Tongue (tissue), 2 donors: Measurements from ENCODE around the gene B9D1. TPM values are rescaled to one million over a fixed set of nuclear protein-coding genes. Genes with fewer than 3 reads are reported as not detected.
A peak's percentile ranks its signal among the peaks of the same experiment; 100 is the strongest.
"Not testable (repeated sequence)": the region's sequence is repeated elsewhere in the genome, so short reads cannot be mapped to it uniquely, and the experiment has no call there.

Experiments used
- DNase-seq: peaks from one replicate; pipeline ENCODE4 v3.0.0-alpha.2; 2015
- total RNA-seq: library from RNA; depleted of rRNA; stranded (reverse); fragments of >200 nt; gene quantifications from one replicate; pipeline ENCODE4 v1.2.3, GENCODE V29; 2014

The B9D1 gene
- total RNA-seq, 1 donor from 2014 or later: 5.1 TPM

DNA sequence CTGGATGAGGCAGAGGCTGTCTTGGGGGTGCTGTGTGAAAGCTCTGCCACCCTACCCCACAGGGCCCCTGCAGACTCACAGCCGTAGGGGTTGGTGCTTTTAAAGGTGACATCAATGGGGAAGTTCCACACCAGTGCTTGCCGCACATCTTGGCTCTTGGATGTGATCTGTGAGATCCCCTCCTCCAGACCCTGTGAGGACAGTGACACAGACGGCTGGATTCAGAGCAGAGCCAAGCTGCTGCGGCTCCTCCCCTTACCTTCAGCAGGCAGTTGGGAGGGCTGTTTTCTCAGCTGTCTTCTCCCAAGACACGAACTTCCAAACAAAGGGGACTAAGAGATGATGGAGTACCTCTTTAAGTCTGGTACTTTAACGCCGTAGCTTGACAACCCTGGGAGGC, 4.8 kb downstream of the B9D1 start:
- DNase-seq: no peak

DNA sequence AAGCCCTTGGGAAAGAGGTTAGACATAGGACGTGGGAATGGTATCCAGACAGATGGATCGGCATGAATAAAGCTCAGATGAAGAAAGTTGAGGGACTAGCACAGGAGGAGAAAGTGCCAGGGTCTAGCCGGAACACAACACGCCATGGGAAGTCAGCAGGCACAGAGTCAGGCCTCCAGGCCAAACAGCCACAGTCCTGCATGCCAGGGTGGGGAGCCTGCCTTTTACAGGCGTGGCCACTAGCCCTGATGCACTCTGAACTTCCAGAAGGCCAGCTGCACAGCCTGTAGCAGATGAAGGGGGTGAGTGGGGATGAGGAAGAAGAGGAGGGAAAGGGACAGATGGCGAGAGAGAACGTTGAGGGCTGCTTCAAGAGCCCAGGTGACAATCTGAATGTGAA, 5.2 kb downstream of the B9D1 start:
- DNase-seq: no peak

DNA sequence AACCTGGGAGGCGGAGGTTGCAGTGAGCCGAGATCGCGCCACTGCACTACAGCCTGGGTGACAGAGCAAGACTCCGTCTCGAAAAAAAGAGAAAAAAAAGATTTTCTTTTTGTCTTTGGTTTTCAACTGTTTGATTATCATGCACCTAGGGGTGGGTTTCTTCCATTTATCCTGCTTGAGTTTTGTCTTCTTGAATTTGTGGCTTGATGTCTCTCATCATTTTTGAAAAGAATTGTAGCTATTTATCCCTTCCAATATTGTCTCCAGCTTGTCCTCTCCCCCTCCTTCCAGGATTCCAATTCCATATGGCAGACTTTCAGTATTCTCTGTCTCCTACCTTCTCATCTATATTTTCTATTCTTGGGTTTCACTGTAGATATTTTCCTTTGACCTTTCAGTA, 7.8 kb downstream of the B9D1 start:
- DNase-seq: no peak

DNA sequence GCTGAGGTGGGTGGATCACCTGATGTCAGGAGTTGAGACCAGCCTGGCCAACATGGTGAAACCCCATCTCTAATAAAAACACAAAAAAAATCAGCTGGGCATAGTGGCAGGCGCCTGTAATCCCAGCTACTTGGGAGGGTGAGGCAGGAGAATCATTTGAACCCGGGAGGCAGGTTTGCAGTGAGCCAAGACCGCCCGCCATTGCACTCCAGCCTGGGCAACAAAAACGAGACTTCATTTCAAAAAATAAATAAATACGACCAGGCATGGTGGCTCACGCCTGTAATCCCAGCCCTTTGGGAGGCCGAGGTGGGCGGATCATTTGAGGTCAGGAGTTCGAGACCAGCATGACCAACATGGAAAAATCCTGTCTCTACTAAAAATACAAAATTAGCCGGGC, 9.1 kb downstream of the B9D1 start:
- not testable (repeated sequence) for DNase-seq

DNA sequence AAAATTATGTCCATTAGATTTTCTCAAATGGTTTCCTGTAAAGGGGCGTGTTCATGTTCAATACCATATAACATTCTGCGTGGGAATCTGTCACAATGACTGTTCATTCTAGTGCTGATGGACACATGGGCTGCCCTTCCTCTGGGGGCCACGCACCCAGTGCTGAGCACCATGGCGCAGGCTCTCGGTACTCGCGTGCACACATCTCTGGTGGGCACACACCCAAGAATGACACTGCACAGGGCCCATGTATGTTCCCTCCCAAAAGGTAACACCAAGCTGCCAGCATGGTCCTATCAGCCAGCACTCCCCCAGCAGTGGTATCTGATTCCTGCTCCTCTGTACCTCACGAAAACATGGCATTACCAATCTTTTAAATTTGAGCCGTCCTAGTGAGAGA, 13.7 kb downstream of the B9D1 start:
- no peak for DNase-seq

DNA sequence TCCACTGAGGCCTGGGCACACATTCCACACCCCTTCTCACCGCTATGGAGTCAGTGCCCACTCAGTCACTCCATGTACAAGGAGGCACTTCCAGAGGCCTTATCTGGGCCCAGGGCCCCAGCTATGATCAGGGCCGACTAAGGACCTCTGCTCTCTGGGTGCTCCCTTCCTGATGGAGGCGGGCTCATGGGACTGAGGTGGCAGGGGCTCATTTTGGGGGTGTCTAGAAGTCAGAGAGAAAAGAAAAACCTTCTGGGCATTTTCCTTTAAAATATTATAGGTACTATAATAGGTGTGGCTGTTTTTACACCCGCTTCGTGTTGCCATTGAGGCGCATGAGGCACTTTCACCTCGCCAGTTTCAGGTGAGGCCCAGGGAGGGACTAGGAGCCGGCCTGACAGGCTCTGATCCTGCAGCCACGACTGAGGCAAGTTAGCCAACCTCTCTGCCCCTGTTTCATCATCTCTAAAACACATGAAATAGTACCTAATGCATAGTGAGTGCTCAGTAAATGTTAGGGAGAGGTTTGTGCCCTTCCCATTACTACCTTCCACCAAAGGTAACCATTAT, 14.4 kb downstream of the B9D1 start:
- DNase-seq: no peak

DNA sequence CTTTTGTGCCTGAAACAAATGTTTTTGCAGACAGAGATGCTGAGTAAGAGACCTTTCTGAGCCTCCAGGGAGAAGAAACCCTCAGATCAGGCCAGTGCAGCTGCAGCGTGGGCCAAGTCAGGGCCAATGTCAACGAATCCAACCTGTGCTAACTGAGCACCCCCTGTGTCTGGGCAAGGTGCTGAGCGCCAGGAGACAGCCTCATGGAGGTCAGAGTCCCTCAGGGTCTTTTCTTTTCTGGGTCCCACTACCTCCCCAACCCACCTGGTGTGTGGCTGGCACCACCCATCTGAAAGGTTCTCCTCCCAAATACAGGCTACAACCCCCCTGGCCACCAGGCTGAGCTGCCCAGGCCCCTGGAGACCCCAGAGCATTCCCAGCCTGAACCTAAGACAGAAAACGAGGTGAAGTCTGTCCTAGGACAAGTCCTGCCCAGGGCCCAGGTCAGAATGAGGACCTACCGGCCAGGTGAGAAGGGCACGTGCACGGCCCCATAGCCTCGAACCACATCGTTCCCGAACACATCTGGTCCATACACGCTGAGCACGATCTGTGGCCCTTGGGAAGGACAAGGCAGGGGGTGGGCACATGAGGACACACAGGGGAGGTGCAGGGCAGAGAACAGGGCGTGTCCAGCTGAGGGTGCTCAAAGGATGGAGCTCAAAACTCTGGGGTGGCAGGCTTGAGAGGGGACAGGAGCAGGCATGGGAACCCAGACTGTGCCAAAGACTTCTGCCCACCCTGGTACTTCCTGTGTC, 15.0 kb downstream of the B9D1 start:
- DNase-seq: no peak

DNA sequence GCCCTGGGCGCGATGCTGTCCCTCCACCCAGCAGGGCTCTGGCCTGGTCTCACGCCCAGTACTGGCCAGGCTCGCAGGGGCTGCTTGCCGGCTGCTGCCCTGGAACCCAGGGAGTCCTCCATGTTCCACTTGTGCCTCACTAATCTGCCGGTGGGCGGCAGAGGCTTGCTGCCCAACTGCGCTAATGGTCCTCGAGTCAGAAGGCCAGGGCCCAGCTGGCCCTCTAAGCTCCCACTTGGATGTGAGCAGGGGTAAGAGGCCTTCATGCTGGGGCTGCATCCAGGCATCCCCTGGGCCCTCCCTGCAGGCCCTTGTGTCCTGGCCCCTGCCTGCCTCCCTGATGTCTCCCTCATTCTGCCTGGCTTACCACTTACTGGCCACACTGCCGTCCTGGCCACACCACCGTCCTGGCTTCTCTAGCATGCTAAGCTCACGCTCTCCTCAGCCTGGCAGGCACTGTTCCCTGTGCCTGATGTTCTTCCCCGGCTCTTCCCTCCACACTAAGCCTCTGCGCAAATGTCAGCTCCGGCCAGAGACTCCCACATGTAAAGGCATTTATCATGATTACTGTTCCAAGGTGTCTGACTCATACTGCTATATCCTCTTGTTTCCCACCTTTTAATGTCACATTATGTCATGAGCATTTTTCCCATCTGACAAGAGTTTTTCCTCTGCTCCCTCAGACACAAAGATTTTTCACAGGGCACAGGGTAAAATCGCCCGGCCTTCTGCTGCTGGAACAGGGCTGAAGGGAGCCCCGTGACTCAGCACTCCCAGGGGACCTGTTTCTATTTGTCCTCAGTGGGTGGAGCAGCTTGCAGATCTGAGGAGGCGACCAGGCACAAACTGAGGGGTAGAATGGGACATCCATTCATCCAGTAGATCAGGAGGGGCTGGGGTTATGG, 15.9 kb downstream of the B9D1 start:
- DNase-seq: no peak

DNA sequence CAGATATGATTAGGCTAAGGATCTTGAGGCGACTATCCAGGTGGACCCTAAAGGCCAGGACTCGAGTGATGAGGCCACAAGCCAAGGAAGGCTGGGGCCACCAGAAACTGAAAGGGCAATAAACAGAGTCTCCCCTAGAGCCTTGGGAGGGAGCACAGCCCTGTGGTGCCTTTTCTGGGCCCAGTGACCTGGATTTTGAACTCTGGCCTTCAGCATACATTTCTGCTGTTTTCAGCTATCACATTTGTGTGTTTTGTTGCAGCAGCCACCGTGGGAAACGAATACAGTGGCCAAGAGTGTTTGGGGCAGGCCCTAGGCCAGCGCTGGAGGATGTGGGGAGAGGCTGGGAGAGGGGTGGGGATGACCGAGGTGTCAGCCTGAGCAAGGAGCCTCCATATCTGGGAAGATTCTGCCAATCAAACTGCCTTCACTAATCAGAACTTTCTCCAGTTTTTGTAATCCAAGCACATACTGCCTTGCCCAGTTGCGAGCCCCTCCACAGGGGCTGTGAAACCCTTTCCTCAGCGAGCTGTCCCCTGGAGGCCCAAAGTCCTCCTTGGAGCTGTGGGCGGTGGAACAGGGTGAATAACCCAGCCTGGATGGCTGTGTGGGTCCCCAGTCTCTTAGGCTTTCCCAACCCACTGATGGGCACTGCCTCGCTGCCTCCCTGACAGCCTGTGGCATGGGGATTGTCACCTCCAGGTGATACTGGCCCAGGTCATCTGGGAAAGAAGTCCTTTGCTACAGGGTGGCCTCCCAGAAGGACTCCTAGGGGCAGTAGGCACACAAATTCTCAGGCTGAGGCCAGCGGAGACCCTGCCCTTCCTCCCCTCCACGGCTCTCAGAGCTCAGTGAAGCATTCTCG, 16.8 kb downstream of the B9D1 start:
- DNase-seq: no peak

DNA sequence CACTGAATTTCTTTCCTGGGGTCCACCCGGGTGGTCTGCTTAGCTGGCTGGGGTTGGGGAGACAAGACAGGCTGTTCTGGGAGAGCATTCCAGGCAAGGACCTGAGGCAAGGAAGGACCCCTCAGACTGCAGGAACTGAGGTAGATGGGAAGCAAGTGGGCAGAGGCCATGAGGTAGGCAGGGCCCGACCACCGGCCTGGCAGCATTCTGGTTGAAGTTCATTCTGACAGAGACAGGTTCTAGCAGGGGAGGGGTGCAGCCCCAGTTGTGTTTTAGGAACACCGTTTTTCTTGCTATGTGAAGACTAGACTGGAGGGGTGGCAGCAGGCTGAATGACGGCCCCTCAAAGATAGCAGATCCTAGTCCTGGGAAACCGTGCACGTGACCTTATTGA, 17.5 kb downstream of the B9D1 start:
- no peak for DNase-seq

DNA sequence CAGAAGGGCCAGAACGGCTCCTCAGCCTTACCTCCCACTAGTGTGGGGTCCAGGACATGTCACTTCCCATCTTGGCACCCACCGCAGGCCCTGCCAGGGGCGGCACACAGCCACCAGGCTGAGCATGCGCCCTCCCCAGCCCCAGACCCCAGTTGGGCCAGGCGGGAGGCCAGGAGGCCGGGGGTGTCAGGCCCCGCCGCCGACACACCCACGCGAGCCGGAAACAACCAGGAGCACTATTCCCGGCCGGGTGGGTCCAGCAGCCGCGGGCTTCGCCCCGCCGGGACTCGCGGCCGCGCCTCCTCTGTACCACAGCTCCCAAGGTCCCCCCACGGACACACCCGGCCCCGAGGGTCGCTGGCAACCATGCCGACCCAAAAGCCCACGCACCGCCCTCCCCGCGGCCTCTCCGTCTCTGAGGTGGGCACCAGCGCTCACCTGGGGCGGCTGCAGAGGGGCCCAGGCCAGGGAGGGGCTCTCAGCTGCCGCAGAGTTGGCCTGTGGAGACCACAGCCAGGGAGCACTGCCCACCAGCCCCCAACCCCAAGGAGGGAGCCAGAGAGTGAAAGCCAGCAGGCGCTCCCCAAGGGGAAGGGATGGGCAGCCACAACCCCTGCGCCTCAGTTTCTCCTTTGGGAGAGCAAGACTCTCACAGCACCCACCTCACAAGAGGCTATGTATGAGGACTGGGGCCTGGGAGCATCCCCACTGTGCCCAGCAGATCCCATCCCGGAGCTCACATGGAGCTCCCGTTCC, 18.0 kb downstream of the B9D1 start:
- DNase-seq: no peak

DNA sequence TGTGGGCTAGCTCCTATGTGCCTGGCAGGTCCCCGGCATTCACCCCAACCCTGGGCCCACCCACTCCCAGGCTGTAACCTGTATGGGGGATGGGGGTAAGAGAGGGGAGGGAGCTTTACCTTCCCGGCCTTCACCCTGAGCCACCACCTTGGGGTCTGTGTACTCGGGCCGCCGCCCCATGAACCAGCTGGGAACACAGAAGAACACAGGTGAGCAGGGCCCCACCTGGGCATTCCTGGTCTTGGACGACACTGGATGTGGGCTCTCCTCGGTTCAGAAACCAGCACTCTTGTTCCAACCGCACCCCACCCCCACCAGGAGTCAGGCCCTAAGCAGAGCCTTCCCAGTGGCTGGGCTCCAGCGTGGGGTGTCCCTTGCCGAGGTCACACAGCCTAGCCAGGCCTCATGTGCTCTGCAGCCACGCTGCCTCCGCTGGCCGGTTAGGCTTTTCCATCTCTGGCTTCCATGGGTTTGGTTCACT, 18.8 kb downstream of the B9D1 start:
- DNase-seq: no peak

DNA sequence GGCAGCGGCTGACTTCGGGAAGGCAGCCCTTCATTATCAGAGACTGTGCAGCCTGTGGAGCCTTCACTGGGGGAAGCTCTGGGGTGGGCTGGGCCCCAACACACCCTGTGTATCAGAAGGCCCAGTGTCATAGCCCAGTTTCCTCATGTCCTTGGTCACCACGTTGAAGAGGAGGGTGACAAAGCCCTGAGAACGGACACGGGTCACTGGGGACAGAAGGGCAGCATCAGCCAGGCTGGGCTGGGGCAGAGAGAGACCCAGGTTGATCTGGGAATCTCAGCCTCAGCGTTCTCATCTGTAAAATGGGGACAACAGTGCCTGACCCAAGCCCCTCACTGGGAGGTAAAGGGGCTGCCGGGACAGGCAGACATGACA, 19.3 kb downstream of the B9D1 start:
- DNase-seq: no peak

DNA sequence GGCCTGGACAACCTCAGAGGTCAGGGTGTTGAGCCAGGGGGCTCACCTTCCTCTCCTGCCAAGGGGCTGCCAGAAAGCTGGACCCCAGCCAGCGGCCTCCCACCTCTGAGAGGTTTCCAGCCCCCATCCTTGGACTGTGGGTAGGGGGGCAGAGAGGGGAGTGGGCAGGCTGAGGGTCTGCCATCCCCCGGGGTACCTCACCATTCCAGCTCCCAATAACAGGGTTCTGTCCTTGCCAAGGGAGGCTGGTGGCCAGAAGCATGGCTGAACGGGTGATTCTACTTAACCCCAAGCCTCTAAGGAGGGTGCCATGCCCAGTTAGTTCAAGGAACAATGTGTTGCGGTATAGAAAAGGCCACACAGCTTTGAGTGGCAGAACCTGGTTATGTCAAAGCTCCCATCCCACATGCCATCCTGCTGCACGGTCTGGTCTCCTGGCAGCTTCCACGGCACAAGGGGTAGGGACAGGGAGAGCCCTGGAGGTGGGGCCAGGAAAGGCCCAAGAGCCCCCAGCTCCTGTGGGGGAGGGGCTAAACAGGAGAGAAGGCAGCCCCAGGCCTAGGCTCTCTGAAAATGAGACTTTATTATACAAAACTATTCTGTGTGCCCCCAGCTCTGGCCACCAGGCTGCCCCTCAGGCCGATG, 19.8 kb downstream of the B9D1 start:
- no peak for DNase-seq

DNA sequence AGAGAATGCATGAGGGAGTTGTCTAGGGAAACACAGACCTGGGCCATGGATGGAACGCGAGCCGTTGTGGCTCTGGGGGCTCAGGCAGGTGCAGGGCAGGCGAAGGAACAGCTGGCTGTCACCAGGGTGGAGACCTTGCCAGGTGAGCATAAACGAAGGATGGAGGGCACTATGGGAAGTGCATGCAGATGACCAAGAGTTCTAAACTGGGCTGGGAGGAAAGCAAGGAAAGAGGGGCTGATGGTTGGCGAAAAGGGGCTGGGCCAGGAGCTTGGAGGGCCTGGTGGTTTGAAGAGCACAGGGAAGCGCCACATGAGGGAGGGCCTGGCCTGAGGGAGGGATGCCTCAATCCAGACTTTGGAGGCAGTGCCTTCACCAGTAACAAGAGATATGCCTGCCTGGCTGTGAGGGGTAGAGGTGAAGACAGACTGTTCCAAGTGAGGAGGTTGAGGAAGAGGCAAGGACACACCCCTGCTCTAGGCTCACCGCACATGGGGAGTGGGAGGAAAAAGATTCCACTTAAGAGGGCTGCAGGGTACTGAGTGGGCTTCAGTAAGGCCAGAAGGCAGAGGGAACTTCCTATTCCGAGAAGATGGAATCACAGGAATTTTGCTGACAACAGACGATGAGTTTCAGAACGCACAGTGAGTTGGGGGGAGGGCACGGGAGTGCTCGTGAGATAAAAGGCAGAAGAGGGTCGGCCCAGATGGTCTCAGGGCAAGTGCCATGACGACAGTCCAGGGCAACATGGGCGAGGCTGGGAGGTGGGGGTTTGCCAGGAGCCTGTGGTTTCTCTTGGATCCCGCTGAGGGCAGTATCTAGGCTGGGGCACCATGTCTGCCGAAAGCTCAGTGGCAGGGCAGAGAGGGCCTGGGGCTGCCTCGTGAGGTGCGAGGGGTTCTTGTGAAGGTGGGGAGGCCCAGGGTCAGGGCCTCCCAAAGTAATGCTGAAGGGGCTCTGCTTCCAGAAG, 20.6 kb downstream of the B9D1 start:
- no peak for DNase-seq

DNA sequence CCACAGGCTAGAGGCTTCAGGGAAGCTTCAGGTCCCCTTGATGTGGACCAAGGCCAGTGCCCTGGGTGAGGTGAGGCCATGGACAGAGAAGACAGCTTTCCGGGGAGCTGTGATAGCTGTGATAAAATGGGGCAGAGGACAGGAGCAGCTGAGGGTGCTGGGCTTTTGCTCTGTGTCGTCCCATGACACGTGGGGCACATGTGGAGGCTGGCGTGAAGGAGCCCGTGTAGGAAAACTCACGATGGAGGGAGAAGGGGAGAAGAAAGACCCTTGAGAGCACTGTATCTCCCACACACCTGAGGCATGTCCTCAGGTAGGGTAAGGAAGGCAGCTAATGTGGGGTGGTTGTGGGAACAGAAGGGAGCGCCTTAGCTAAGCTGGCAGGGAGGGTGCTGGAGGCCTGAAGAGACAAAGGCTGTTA, 21.3 kb downstream of the B9D1 start:
- DNase-seq: no peak

DNA sequence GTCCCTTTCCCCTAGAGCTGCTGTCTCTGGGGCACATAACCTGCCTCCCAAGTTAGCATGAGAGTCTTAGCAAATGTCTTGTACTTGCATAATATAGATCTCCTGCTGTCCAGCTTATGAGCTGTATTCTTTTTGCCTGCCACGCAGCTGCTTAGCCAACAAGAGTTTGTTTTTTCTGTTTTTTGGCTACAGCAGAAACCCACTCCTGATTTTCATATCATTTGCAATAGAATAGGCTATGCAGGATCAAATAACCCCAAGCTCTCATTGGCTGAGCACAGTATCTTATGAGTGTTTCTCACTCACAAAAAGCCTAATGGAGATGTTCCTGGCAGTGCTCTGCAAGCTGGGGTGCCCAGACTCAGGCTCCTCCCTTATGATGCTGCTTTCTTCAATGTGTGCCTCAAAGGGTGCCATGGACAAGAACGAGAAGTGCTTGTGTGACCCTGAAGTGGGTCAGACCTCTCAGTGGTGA, 23.1 kb downstream of the B9D1 start:
- DNase-seq: no peak

DNA sequence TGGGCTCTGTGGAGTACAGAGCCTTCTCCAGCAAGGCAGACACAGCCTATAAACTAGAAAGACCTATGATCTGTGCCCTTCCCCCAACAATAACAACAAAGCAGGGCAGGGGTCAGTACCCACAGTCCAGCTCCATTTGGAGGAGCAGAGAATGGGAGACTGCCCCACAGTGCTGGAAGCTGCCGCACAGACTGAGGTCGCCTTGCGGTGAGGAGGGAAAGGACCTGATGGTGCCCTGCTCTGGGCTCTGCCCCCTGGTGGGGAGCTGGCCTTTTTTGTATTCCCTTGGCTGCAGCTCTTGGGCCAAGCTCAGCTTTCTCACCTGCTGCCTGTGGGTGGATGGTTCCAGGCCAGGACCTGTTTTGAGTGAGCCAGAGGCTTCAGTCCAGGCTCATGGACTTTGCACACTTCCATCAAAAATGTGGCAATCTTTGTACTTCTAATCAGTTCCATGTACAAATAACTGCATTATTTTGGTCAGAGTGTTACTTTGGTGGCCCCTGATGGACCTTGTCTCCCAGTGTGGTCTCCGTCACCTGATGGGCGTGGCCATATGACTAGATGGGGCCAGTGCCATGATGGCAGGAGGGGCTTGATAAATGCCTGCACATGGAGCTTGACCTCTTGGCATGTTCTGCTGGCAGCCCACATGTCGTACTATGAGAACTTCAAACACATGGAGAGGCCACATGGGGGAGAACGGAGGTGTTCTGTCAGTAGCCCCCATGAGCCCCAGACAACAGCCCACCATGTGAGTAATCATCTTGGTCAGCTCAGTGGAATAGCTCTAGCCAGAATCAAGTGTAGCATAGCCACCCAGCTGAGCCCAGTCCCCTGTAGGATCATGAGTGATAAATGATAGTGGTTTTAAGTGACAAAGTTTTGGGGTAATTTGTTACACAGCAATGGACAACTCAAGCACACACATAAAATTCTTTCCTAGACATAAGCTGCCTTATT, 24.2 kb downstream of the B9D1 start:
- DNase-seq: peak; percentile 47
